ENCODE data around the gene TMEM225B. TPM values are rescaled to one million over a fixed set of nuclear protein-coding genes. Genes with fewer than 3 reads are reported as not detected.

The TMEM225B gene
- total RNA-seq, 1 experiment from 2014 or later, result 0.31 TPM

GRCh38 chr7:99557940-99558305 is 40.1 kb upstream of the TMEM225B start:
- DNase-seq (ENCODE audit: low read depth, low spot score) (no peak), ATAC-seq (peak; percentile 55; the same call in 1 of the 2 replicates)
- H3K27me3 ChIP-seq (ENCODE audit: control insufficient read depth, insufficient read depth, low read length), result no peaks in the 10 kb centered on the region
- peaks cover 23% of the 10 kb centered on the region for H3K4me1 ChIP-seq (ENCODE audit: control insufficient read depth, insufficient read depth, low read length)
- in situ Hi-C loops (cut with HindIII; ENCODE audit: low pct_unique_long_range_greater_than_20kb, low sequenced_read_pairs), result no loop called here
- intact Hi-C loops (cut with micrococcal nuclease; ENCODE audit: unreplicated experiment), result loop anchor here (10.0 kb wide), 1 partner anchor 53 kb away; the partner anchor contains the start of genes ZKSCAN5 and ZNF394
- peak overlapping the region; percentile 93 for H3K27ac ChIP-seq (ENCODE audit: low read length)
- H3K4me3 ChIP-seq (ENCODE audit: low read depth in 2 of 2, low read length in 2 of 2), result peak overlapping the region; percentile 68 to 89
- peaks cover 19% of the 10 kb centered on the region for H3K36me3 ChIP-seq (ENCODE audit: control insufficient read depth, insufficient read depth, low read length)
- ChIA-PET POLR2A (interaction anchor here (1.8 kb wide), 1 partner anchor 53 kb away, joined by 8 read pairs; the partner anchor contains the start of gene ZKSCAN5), CTCF (interaction anchor here (0.5 to 1.0 kb wide), 2 partner anchors 54 to 312 kb away, joined by 3 read pairs; partner anchors contain the start of gene ZKSCAN5)
- no peaks in the 10 kb centered on the region for H3K9me3 ChIP-seq (ENCODE audit: control insufficient read depth, insufficient read depth, low read depth, low read length)
- no TSS peak for BruUV-seq (replicated peaks)
- no peak for TF ChIP-seq POLR2AphosphoS5 (IDR thresholded peaks at IDR 0.05; ENCODE audit: low read depth, low read length)
- TF ChIP-seq TCF7L2 (IDR thresholded peaks at IDR 0.05; ENCODE audit: low read depth, low read length), result no peak
- no peak for TF ChIP-seq REST (IDR thresholded peaks at IDR 0.05; ENCODE audit: insufficient read depth in 1 of 2, low read depth in 2 of 2, low read length in 1 of 2)
- no peak for TF ChIP-seq CTCF (IDR thresholded peaks at IDR 0.05)
- TF ChIP-seq SIN3A (IDR thresholded peaks at IDR 0.05; ENCODE audit: borderline replicate concordance, insufficient read depth, low read depth, low read length), result no peak

GRCh38 chr7:99558306-99559174 is 39.5 kb upstream of the TMEM225B start, which contains the start of gene ZNF655:
TSS of gene ZNF655 (plus strand) at chr7:99558642. CDS start at chr7:99560560, 1,918 bp downstream.
- ChIA-PET CTCF (interaction anchor here (0.5 to 1.0 kb wide), 2 partner anchors 54 to 312 kb away, joined by 3 read pairs; partner anchors contain the start of gene ZKSCAN5), POLR2A (interaction anchor here (1.8 kb wide), 1 partner anchor 54 kb away, joined by 8 read pairs; the partner anchor contains the start of gene ZKSCAN5)
- Histone ChIP-seq H3K4me1 (ENCODE audit: control insufficient read depth, insufficient read depth, low read length) (peaks cover 27% of the 10 kb centered on the region), H3K27ac (ENCODE audit: low read length) (peak within 1 kb of the TSS; percentile 93), H3K4me3 (ENCODE audit: low read depth in 2 of 2, low read length in 2 of 2) (peak within 1 kb of the TSS; percentile 68 to 89), H3K36me3 (ENCODE audit: control insufficient read depth, insufficient read depth, low read length) (peaks cover 21% of the 10 kb centered on the region), H3K9me3 (ENCODE audit: control insufficient read depth, insufficient read depth, low read depth, low read length) (no peaks in the 10 kb centered on the region), H3K27me3 (ENCODE audit: control insufficient read depth, insufficient read depth, low read length) (no peaks in the 10 kb centered on the region)
- ATAC-seq (peak; percentile 90), DNase-seq (ENCODE audit: low read depth, low spot score) (no peak)
- TF ChIP-seq SIN3A (IDR thresholded peaks at IDR 0.05; ENCODE audit: borderline replicate concordance, insufficient read depth, low read depth, low read length), result peak; percentile 85; the same call in 1 of the 2 replicates
- TF ChIP-seq CTCF (IDR thresholded peaks at IDR 0.05), result no peak
- TF ChIP-seq POLR2AphosphoS5 (IDR thresholded peaks at IDR 0.05; ENCODE audit: low read depth, low read length), result peak; percentile 82
- TF ChIP-seq TCF7L2 (IDR thresholded peaks at IDR 0.05; ENCODE audit: low read depth, low read length), result no peak
- no TSS peak for BruUV-seq (replicated peaks)
- in situ Hi-C loops (cut with HindIII; ENCODE audit: low pct_unique_long_range_greater_than_20kb, low sequenced_read_pairs), result no loop called here
- intact Hi-C loops (cut with micrococcal nuclease; ENCODE audit: unreplicated experiment), result loop anchor here (10.0 kb wide), 1 partner anchor 54 kb away; the partner anchor contains the start of genes ZKSCAN5 and ZNF394

Data from Panc1 (cell line).